ENCODE data around the gene ST3GAL3.

DNA sequence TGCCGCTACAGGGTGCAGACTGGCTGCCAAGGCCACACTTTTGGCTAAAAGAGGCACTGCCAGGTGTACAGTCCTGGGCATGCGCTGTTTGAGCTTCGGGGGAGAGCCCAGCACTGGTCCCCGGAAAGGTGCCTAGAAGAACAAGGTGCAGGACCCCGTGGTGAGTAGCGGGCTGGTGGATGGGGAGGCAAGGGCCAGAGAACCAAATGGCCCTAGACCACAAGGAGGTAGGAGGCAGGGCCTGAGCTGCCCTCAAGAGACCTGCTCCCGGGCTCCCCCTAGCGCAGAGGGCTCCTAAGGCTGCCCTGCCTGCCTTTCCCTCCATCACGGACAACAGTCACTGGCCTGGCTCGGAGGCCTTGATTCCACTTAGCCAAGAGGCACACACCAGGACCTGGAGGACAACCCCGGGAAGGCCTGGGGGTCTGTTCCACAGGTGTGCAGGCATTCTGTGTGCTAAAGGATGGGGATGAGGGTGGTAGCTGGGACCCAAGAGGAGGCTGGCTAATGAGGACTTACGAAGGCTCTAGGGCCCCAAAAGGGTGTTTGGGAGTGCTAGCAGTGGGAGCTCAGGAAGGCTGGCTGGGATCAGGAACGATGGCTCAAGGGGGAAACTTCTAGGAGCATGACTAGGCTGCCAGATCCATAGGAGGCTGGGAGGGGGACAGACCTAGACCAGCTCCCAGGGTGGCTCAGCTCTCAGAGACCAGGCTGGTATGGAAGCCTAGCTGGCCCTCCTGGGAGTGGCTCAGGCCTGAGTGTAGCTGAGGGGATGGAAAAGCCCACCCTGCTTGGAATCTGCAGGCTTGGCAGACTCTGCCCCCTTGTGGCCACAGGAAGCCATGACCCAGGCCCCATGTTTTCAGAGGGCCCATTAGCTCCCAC lies 227.0 kb downstream of the ST3GAL3 start:
- TF ChIP-seq, protein P1, sequence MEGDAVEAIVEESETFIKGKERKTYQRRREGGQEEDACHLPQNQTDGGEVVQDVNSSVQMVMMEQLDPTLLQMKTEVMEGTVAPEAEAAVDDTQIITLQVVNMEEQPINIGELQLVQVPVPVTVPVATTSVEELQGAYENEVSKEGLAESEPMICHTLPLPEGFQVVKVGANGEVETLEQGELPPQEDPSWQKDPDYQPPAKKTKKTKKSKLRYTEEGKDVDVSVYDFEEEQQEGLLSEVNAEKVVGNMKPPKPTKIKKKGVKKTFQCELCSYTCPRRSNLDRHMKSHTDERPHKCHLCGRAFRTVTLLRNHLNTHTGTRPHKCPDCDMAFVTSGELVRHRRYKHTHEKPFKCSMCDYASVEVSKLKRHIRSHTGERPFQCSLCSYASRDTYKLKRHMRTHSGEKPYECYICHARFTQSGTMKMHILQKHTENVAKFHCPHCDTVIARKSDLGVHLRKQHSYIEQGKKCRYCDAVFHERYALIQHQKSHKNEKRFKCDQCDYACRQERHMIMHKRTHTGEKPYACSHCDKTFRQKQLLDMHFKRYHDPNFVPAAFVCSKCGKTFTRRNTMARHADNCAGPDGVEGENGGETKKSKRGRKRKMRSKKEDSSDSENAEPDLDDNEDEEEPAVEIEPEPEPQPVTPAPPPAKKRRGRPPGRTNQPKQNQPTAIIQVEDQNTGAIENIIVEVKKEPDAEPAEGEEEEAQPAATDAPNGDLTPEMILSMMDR (IDR thresholded peaks at IDR 0.05), result peak in 6 of 7 experiments; percentile 19 to 83 (median 76)
- TF ChIP-seq POLR2A (IDR thresholded peaks at IDR 0.05), result no peak
- no peak for TF ChIP-seq POLR2AphosphoS5 (IDR thresholded peaks at IDR 0.05)
- no peak for TF ChIP-seq EP300 (IDR thresholded peaks at IDR 0.05)
